Psoas muscle (tissue), 8 donors: ENCODE data around the gene TBX2. TPM values are rescaled to one million over a fixed set of nuclear protein-coding genes. Genes with fewer than 3 reads are reported as not detected.

Experiments
- ATAC-seq, 4 donors: fragments of 200-7000 bp; cut with Tn5 transposase; one replicate each; pipeline ENCODE4 v1.9.1; 2020; ENCODE audit warnings: moderate library complexity in 3 of 4, mild to moderate bottlenecking in 2 of 4
- DNase-seq, 2 donors: peaks; one replicate each; pipeline ENCODE4 v3.0.0-alpha.2; 2020
- H3K27ac ChIP-seq: fragments of 200-600 bp; one replicate; pipeline ENCODE4 v1.8.0; 2022
- H3K27me3 ChIP-seq, 3 donors: fragments of 200-600 bp in 1 of 3; one replicate each; pipeline versions ENCODE4 v1.6.1 to v1.8.0; 2013 to 2022; ENCODE audit warnings: low read length in 2 of 3, mild to moderate bottlenecking in 2 of 3, moderate library complexity in 1 of 3; ENCODE audit not compliant: insufficient read depth in 3 of 3
- H3K36me3 ChIP-seq, 2 donors: fragments of 200-600 bp in 1 of 2; one replicate each; pipeline versions ENCODE4 v1.6.1 to v1.8.0; 2013 to 2022; ENCODE audit warnings: low read depth in 1 of 2, mild to moderate bottlenecking in 1 of 2, moderate library complexity in 1 of 2; ENCODE audit not compliant: insufficient read depth in 1 of 2
- H3K4me1 ChIP-seq: fragments of 200-600 bp; one replicate; pipeline ENCODE4 v1.8.0; 2022
- H3K4me3 ChIP-seq: fragments of 200-600 bp; one replicate; pipeline ENCODE4 v1.8.0; 2022; ENCODE audit warnings: mild to moderate bottlenecking
- H3K9me3 ChIP-seq: fragments of 200-600 bp; one replicate; pipeline ENCODE4 v1.8.0; 2022
- CTCF ChIP-seq: fragments of 200-600 bp; IDR thresholded peaks from one replicate; pipeline ENCODE4 v1.8.0; 2022; ENCODE audit warnings: antibody characterized with exemption
- WGBS, 3 donors: extraction: QIAGEN DNeasy Blood & Tissue Kit; methylation state at CpG; one replicate each; pipeline versions ENCODE4 v1.1.6 to v1.1.7; 2013; 5-methylcytosine and 5-hydroxymethylcytosine counted together
- intact Hi-C, 2 donors: fragments of 100-400 bp; cut with DNase I; formaldehyde crosslinking; loops; one replicate each; pipeline versions ENCODE4 v1.11.0 to v1.14.2; 2022
- polyA plus RNA-seq, 3 donors: library from polyadenylated mRNA; stranded (reverse); fragments of 200-250 nt; gene quantifications; one replicate each; pipeline ENCODE4 v1.2.3, GENCODE V29; 2013
- total RNA-seq, 4 donors: library from RNA; stranded (reverse); fragmentation: NEBNext Ultra II Directional in 2 of 4; extraction: Animal tissue kit (Norgen Biotek cat#: 25700) in 2 of 4; gene quantifications; one replicate each; pipeline versions ENCODE4 v1.2.1 to v1.2.4, GENCODE V29; 2021 to 2023
- donor health status: healthy with polysubstance abuse.
- donor health status: DM: no; HTN: no; CAD: no; lungs with moderate emphysema.
- donor health status: Bipolar disorder and iron deficiency.
- donor health status: healthy.
- donor health status: DM: yes; HTN: yes; CAD: no.
- donor health status: DM: no; HTN: no; CAD: no.
- donor health status: DM: no; HTN: no; CAD: no.
- donor health status: DM: yes; HTN: yes; CAD: no.

The TBX2 gene
- total and polyA plus RNA-seq, 7 donors = 3.5 to 8.7 (median 6.3) TPM

- Histone ChIP-seq H3K9me3 (no peaks in the 10 kb centered on the region), H3K4me3 (peak overlapping the region; percentile 77), H3K27me3 (peaks cover 0 to 74% (median 43%) of the 10 kb centered on the region in 3 donors), H3K27ac (peak overlapping the region; percentile 41), H3K4me1 (peaks cover 34% of the 10 kb centered on the region), H3K36me3 (no peaks in the 10 kb centered on the region)
- TF ChIP-seq CTCF = no peak
- no peak for ATAC-seq
- peak in 1 of 2 donors; percentile 51 for DNase-seq
- WGBS, 3 donors = 18 to 20% (median 19%) methylated on average over 62 to 66 of the region's 66 CpGs
- intact Hi-C loops = loop anchor here in 1 of 2 donors (5.0 kb wide), 1 partner anchor 402 kb away; no protein-coding TSS in a partner anchor
Observed at GRCh38 chr17:61403801-61404662, 4.4 kb downstream of the TBX2 start.

- Histone ChIP-seq H3K27ac (peak overlapping the region; percentile 53), H3K27me3 (peaks cover 0 to 68% (median 39%) of the 10 kb centered on the region in 3 donors), H3K9me3 (no peaks in the 10 kb centered on the region), H3K4me1 (peaks cover 30% of the 10 kb centered on the region), H3K36me3 (no peaks in the 10 kb centered on the region), H3K4me3 (peak overlapping the region; percentile 77)
- 4 to 8% (median 7%) methylated on average over 21 to 27 of the region's 27 CpGs for WGBS, 3 donors
- TF ChIP-seq CTCF = no peak
- intact Hi-C loops = loop anchor here in 1 of 2 donors (5.0 kb wide), 1 partner anchor 402 kb away; no protein-coding TSS in a partner anchor
- ATAC-seq (no peak), DNase-seq (no peak)
Observed at GRCh38 chr17:61404663-61404912, 4.9 kb downstream of the TBX2 start.

GRCh38 chr17:61404913-61405685 lies 5.5 kb downstream of the TBX2 start:
- WGBS, 3 donors = 18 to 22% (median 21%) methylated on average over 51 to 71 of the region's 71 CpGs
- H3K36me3 ChIP-seq = no peaks in the 10 kb centered on the region
- peaks cover 35% of the 10 kb centered on the region for H3K4me1 ChIP-seq
- TF ChIP-seq CTCF = no peak
- H3K27ac ChIP-seq = peak overlapping the region; percentile 53
- no peaks in the 10 kb centered on the region for H3K9me3 ChIP-seq
- peak overlapping the region; percentile 77 for H3K4me3 ChIP-seq
- intact Hi-C loops = loop anchor here in 1 of 2 donors (5.0 kb wide), 2 partner anchors 403 to 688 kb away; no protein-coding TSS in a partner anchor
- peaks cover 0 to 70% (median 38%) of the 10 kb centered on the region in 3 donors for H3K27me3 ChIP-seq
- peak in 1 of 4 donors; percentile 4 for ATAC-seq
- peak in 1 of 2 donors; percentile 41 for DNase-seq

DNA sequence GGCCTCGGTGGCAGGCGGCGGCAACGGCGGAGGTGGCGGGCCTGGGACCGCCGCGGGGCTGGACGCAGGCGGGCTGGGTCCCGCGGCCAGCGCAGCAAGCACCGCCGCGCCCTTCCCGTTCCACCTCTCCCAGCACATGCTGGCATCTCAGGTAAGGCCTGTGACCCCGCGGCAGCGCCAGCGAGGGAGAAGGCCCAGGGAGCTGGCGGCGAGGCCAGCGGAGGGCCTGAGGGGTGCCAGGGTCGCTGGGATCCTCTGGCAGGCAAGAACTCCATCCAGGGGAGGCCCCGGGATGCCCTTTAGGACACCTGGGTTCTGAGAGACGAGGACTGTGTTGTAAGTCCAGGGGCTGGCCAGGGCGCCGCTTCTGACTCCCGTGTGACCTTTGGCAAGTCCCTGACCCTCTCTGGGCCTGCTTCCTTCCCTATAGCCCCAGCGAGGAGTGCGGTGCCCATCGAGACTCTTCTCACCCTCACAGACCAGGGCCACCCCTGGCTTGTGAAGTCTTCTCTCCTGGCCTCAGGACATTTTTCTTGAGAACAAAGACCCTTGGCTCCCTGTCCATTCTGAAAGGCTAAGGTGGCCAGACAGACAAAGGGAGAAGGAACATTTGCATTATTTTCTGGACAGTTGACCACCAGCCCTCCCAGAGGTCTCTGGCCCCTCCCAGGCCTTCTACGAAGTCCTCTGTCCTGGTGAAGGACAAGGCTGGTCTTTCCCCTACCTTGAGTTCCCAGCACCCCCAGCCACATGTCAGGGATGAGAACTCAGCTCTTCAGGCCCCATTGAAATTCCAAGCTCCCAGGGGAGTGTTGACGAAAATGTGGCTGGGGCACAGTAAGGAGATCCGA lies 6.3 kb downstream of the TBX2 start:
- H3K36me3 ChIP-seq = no peaks in the 10 kb centered on the region
- 62 to 72% (median 62%) methylated on average over 24 to 37 of the region's 37 CpGs for WGBS, 3 donors
- intact Hi-C loops = loop anchor here in 1 of 2 donors (5.0 kb wide), 1 partner anchor 689 kb away; no protein-coding TSS in a partner anchor
- peak overlapping the region; percentile 77 for H3K4me3 ChIP-seq
- peak overlapping the region; percentile 53 for H3K27ac ChIP-seq
- H3K4me1 ChIP-seq = peaks cover 36% of the 10 kb centered on the region
- no peak for TF ChIP-seq CTCF
- H3K27me3 ChIP-seq = peaks cover 0 to 71% (median 37%) of the 10 kb centered on the region in 3 donors
- DNase-seq (no peak), ATAC-seq (no peak)
- H3K9me3 ChIP-seq = no peaks in the 10 kb centered on the region
